PC-9 (cell line): ENCODE results near the gene SGPL1. TPM values are rescaled to one million over a fixed set of nuclear protein-coding genes. Genes with fewer than 3 reads are reported as not detected.

Source experiments
- BruUV-seq: library from RNA; stranded (reverse); fragments of 400-500 nt; replicated peaks from 2 replicates; lab custom pipeline; 2021; lab: Mats Ljungman, UMichigan
- CTCF ChIA-PET: fragments of 300-600 bp; sonication (Branson Sonifier 250); formaldehyde crosslinking; loops from one replicate; lab custom pipeline; 2022; ENCODE audit warnings: antibody characterized with exemption; lab: Charles Lee
- POLR2A ChIA-PET: fragments of 300-600 bp; sonication (Branson Sonifier 250); formaldehyde crosslinking; loops from one replicate; lab custom pipeline; 2022; ENCODE audit warnings: antibody characterized with exemption; ENCODE audit not compliant: unreplicated experiment; lab: Charles Lee
- DNase-seq, 2 experiments: peaks; one replicate each; pipeline versions ENCODE4 v3.0.0 to v3.0.0-alpha.2; 2015 to 2022; ENCODE audit warnings: mixed read lengths in 1 of 2
- H2AFZ ChIP-seq: fragments of 200-600 bp; sonication (generic); 2 replicates; pipeline ENCODE4 v1.8.1; 2017; ENCODE audit warnings: antibody characterized with exemption
- H3F3A ChIP-seq: fragments of 200-600 bp; sonication (generic); 2 replicates; pipeline ENCODE4 v1.8.1; 2017; ENCODE audit warnings: antibody characterized with exemption, mild to moderate bottlenecking, low read depth; ENCODE audit not compliant: insufficient read depth
- H3K27ac ChIP-seq: fragments of 200-600 bp; sonication (generic); 2 replicates; pipeline ENCODE4 v1.6.1; 2016; ENCODE audit warnings: mixed run types
- H3K27me3 ChIP-seq: fragments of 200-600 bp; sonication (generic); 2 replicates; pipeline ENCODE4 v1.6.1; 2016; ENCODE audit warnings: low read depth, mixed run types; ENCODE audit not compliant: insufficient read depth
- H3K36me3 ChIP-seq: fragments of 200-600 bp; sonication (generic); 2 replicates; pipeline ENCODE4 v1.6.1; 2016; ENCODE audit warnings: low read depth, mixed run types
- H3K4me1 ChIP-seq: fragments of 200-600 bp; sonication (generic); replicated peaks from 2 replicates; pipeline ENCODE4 v1.6.1; 2016; ENCODE audit warnings: mixed run types; ENCODE audit not compliant: insufficient read depth
- H3K4me2 ChIP-seq: fragments of 200-600 bp; sonication (generic); 2 replicates; pipeline ENCODE4 v1.6.1; 2017; ENCODE audit warnings: mixed run types
- H3K4me3 ChIP-seq: fragments of 200-600 bp; sonication (generic); 2 replicates; pipeline ENCODE4 v1.6.1; 2016; ENCODE audit warnings: mixed run types
- H3K79me2 ChIP-seq: fragments of 200-600 bp; sonication (generic); 2 replicates; pipeline ENCODE4 v1.6.1; 2017; ENCODE audit warnings: low read depth, mixed run types
- H3K9me2 ChIP-seq: fragments of 200-600 bp; sonication (generic); 2 replicates; pipeline ENCODE4 v1.8.1; 2017; ENCODE audit warnings: mild to moderate bottlenecking; ENCODE audit not compliant: insufficient read depth
- H3K9me3 ChIP-seq: fragments of 200-600 bp; sonication (generic); 2 replicates; pipeline ENCODE4 v1.8.1; 2016; ENCODE audit warnings: low read depth; ENCODE audit not compliant: insufficient read depth
- H4K20me1 ChIP-seq: fragments of 200-600 bp; sonication (generic); 2 replicates; pipeline ENCODE4 v1.8.1; 2017; ENCODE audit not compliant: insufficient read depth
- EZH2 ChIP-seq: fragments of 200-600 bp; sonication (generic); IDR thresholded peaks from 2 replicates; pipeline ENCODE4 v1.8.0; 2017; ENCODE audit warnings: antibody characterized with exemption, low read depth
- intact Hi-C: fragments of 100-400 bp; cut with micrococcal nuclease; formaldehyde crosslinking; loops from one replicate; pipeline ENCODE4 v1.10.0; 2022; ENCODE audit not compliant: unreplicated experiment
- total RNA-seq: library from RNA; stranded (reverse); gene quantifications from 2 replicates; pipeline ENCODE4 v1.2.3, GENCODE V29; 2021
- TF ChIP-seq, protein P1 (sequence below): fragments of 200-600 bp; sonication (generic); conservative IDR thresholded peaks from 2 replicates; pipeline ENCODE4 v1.6.1; 2017; ENCODE audit warnings: mixed run types, antibody characterized with exemption, mild to moderate bottlenecking, moderate library complexity

The SGPL1 gene
- total RNA-seq, 1 experiment from 2014 or later = 96.9 TPM

DNA sequence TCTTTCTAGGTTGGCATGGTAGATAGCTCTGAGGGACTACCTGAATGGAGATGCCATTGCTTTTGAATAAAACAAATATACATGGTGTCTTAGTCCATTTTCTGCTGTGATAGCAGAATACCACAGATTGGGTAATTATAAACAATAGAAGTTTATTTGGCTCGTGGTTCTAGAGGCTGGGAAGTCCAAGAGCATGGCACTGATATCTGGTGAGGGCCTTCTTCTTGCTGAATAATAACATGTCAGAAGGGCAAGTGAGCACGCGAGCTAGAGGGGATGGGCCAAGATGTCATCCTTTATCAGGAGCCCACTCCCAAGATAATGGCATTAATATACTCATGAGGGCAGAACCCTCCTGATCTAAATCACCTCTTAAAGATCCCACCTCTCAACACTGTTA, 21.9 kb downstream of the SGPL1 start:
- TF ChIP-seq EZH2 = no peak
- TF ChIP-seq, protein P1, sequence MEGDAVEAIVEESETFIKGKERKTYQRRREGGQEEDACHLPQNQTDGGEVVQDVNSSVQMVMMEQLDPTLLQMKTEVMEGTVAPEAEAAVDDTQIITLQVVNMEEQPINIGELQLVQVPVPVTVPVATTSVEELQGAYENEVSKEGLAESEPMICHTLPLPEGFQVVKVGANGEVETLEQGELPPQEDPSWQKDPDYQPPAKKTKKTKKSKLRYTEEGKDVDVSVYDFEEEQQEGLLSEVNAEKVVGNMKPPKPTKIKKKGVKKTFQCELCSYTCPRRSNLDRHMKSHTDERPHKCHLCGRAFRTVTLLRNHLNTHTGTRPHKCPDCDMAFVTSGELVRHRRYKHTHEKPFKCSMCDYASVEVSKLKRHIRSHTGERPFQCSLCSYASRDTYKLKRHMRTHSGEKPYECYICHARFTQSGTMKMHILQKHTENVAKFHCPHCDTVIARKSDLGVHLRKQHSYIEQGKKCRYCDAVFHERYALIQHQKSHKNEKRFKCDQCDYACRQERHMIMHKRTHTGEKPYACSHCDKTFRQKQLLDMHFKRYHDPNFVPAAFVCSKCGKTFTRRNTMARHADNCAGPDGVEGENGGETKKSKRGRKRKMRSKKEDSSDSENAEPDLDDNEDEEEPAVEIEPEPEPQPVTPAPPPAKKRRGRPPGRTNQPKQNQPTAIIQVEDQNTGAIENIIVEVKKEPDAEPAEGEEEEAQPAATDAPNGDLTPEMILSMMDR = no peak
- ChIA-PET POLR2A (no interaction called here), CTCF (no interaction called here)
- Histone ChIP-seq H3K27ac (no peak overlapping the region), H3K9me2 (no peaks in the 10 kb centered on the region), H2AFZ (no peak overlapping the region), H3K36me3 (peaks cover 78% of the 10 kb centered on the region), H3K4me1 (peaks cover 30% of the 10 kb centered on the region), H3K9me3 (no peaks in the 10 kb centered on the region), H3K79me2 (peaks cover 81% of the 10 kb centered on the region), H3K4me2 (no peak overlapping the region), H4K20me1 (no peaks in the 10 kb centered on the region), H3K27me3 (no peaks in the 10 kb centered on the region), H3F3A (peaks cover 19% of the 10 kb centered on the region), H3K4me3 (no peak overlapping the region)
- intact Hi-C loops = no loop called here
- BruUV-seq = no TSS peak
- no peak for DNase-seq

GRCh38 chr10:70838270-70838805, 22.6 kb downstream of the SGPL1 start:
- Histone ChIP-seq H3K27ac (no peak overlapping the region), H3K4me2 (no peak overlapping the region), H3K4me1 (peaks cover 25% of the 10 kb centered on the region), H3F3A (peaks cover 13% of the 10 kb centered on the region; the same call in 1 of the 2 replicates), H3K9me2 (no peaks in the 10 kb centered on the region), H3K9me3 (no peaks in the 10 kb centered on the region), H2AFZ (no peak overlapping the region), H4K20me1 (no peaks in the 10 kb centered on the region), H3K79me2 (peaks cover 81% of the 10 kb centered on the region), H3K27me3 (no peaks in the 10 kb centered on the region), H3K4me3 (no peak overlapping the region), H3K36me3 (peaks cover 78% of the 10 kb centered on the region)
- BruUV-seq = no TSS peak
- intact Hi-C loops = no loop called here
- no peak for TF ChIP-seq EZH2
- TF ChIP-seq, protein P1 = no peak
- POLR2A ChIA-PET = no interaction called here
- DNase-seq = no peak
- CTCF ChIA-PET = no interaction called here

GRCh38 chr10:70840836-70841235, 25.1 kb downstream of the SGPL1 start:
- Histone ChIP-seq H3F3A (peaks cover under 1% of the 10 kb centered on the region; the same call in 1 of the 2 replicates), H3K27me3 (no peaks in the 10 kb centered on the region), H2AFZ (no peak overlapping the region), H3K9me3 (no peaks in the 10 kb centered on the region), H3K4me3 (no peak overlapping the region), H3K79me2 (peaks cover 66% of the 10 kb centered on the region), H3K27ac (no peak overlapping the region), H3K4me2 (no peak overlapping the region), H4K20me1 (no peaks in the 10 kb centered on the region; the same call in 1 of the 2 replicates), H3K9me2 (no peaks in the 10 kb centered on the region), H3K36me3 (peaks cover 63% of the 10 kb centered on the region), H3K4me1 (peaks cover 18% of the 10 kb centered on the region)
- no peak for TF ChIP-seq EZH2
- TF ChIP-seq, protein P1 = no peak
- DNase-seq = no peak
- no TSS peak for BruUV-seq
- CTCF ChIA-PET = no interaction called here
- intact Hi-C loops = no loop called here
- POLR2A ChIA-PET = interaction anchor here (0.6 to 0.7 kb wide), 2 partner anchors 72 to 1492 kb away, joined by 3 to 6 read pairs; no protein-coding TSS in a partner anchor
